T-helper 1 cell treated with Interleukin-12 subunit alpha and Interleukin-12 subunit beta and Interleukin-4 antibody, amounts not matched to agents 30 ng/mL and 1 ng/mL, for 36 hours (primary cell): ENCODE results near the gene ZC3H11A. TPM values are rescaled to one million over a fixed set of nuclear protein-coding genes. Genes with fewer than 3 reads are reported as not detected.
"Not testable (repeated sequence)": the region's sequence is repeated elsewhere in the genome, so short reads cannot be mapped to it uniquely, and the experiment has no call there.

ENCODE experiments used
- intact Hi-C: fragments of 100-400 bp; cut with micrococcal nuclease; formaldehyde crosslinking; loops from one replicate; pipeline ENCODE4 v1.15.1; 2024
- total RNA-seq: library from RNA; stranded (reverse); gene quantifications from 2 replicates; pipeline ENCODE4 v1.2.3, GENCODE V29; 2022

Gene ZC3H11A
- total RNA-seq, result 93.7 and 98.4 TPM in 2 replicates

- intact Hi-C loops, result loop anchor here (1.0 to 10.0 kb wide), 17 partner anchors 30 to 1448 kb away; partner anchors contain the start of genes BTG2, CYB5R1, LAX1 and PPFIA4
Observed at GRCh38 chr1:203795441-203796235, at the start of gene ZC3H11A, which contains the start of gene ZBED6. ZC3H11A (plus strand) TSS chr1:203795623; CDS start chr1:203817071, 21,448 bp downstream. ZBED6 (plus strand) TSS chr1:203795623; CDS start chr1:203797523, 1,900 bp downstream.

GRCh38 chr1:203746281-203746680 is 49.1 kb upstream of the ZC3H11A start:
- intact Hi-C loops, result no loop called here

- intact Hi-C loops, result no loop called here
Observed at GRCh38 chr1:203751051-203751450, 44.4 kb upstream of the ZC3H11A start.

- intact Hi-C loops, result not testable (repeated sequence)
Observed at GRCh38 chr1:203751618-203752361, 43.6 kb upstream of the ZC3H11A start.

GRCh38 chr1:203754455-203754864 is 41.0 kb upstream of the ZC3H11A start:
- intact Hi-C loops, result loop anchor here (1.0 kb wide), 1 partner anchor 11 kb away; the partner anchor contains the start of gene LAX1

GRCh38 chr1:203756036-203756435 is 39.4 kb upstream of the ZC3H11A start:
- intact Hi-C loops, result no loop called here

GRCh38 chr1:203758749-203759148 is 36.7 kb upstream of the ZC3H11A start:
- intact Hi-C loops, result not testable (repeated sequence)

- intact Hi-C loops, result no loop called here
Observed at GRCh38 chr1:203760506-203760905, 34.9 kb upstream of the ZC3H11A start.

- intact Hi-C loops, result not testable (repeated sequence)
Observed at GRCh38 chr1:203761958-203762357, 33.5 kb upstream of the ZC3H11A start.

- intact Hi-C loops, result no loop called here
Observed at GRCh38 chr1:203763505-203763904, 31.9 kb upstream of the ZC3H11A start.

- intact Hi-C loops, result loop anchor here (1.0 kb wide), 7 partner anchors 10 to 157 kb away; partner anchors contain the start of genes SNRPE, ZBED6 and ZC3H11A
Observed at GRCh38 chr1:203764105-203765028, 31.1 kb upstream of the ZC3H11A start.

GRCh38 chr1:203765029-203765837 is 30.2 kb upstream of the ZC3H11A start, which contains the start of gene LAX1:
LAX1 (plus strand) TSS chr1:203765183; CDS start chr1:203765566, 383 bp downstream.
- intact Hi-C loops, result loop anchor here (1.0 kb wide), 7 partner anchors 11 to 158 kb away; partner anchors contain the start of genes SNRPE, ZBED6 and ZC3H11A

- intact Hi-C loops, result no loop called here
Observed at GRCh38 chr1:203768256-203768655, 27.2 kb upstream of the ZC3H11A start.

- intact Hi-C loops, result no loop called here
Observed at GRCh38 chr1:203769505-203770343, 25.7 kb upstream of the ZC3H11A start.

GRCh38 chr1:203771901-203772301 is 23.5 kb upstream of the ZC3H11A start:
- intact Hi-C loops, result no loop called here

GRCh38 chr1:203772836-203773235 is 22.6 kb upstream of the ZC3H11A start:
- intact Hi-C loops, result no loop called here

- intact Hi-C loops, result no loop called here
Observed at GRCh38 chr1:203776636-203777035, 18.8 kb upstream of the ZC3H11A start.

- intact Hi-C loops, result no loop called here
Observed at GRCh38 chr1:203777596-203777995, 17.8 kb upstream of the ZC3H11A start.

GRCh38 chr1:203778146-203778545 is 17.3 kb upstream of the ZC3H11A start:
- intact Hi-C loops, result no loop called here
